K562 (cell line): ENCODE data around the gene PLCL2. TPM values are rescaled to one million over a fixed set of nuclear protein-coding genes. Genes with fewer than 3 reads are reported as not detected.

ENCODE experiments used
- ATAC-seq: fragments of 200-7000 bp; cut with Tn5 transposase; 3 replicates; pipeline ENCODE4 v1.9.1; 2020; ENCODE audit warnings: moderate library complexity
- BruUV-seq: library from RNA; stranded (reverse); fragments of 400-500 nt; replicated peaks from 2 replicates; lab custom pipeline; 2021; lab: Mats Ljungman, UMichigan
- CTCF ChIA-PET: fragments of 300-600 bp; formaldehyde crosslinking; extraction: SDS; loops from one replicate; lab custom pipeline; 2021; ENCODE audit warnings: low intra/inter-chr PET ratio; lab: Yijun Ruan, JAX
- POLR2A ChIA-PET: fragments of 300-600, 350-650 bp; sonication (Branson Sonifier 250); formaldehyde crosslinking; extraction: SDS; loops from one replicate; lab custom pipeline; 2021; ENCODE audit warnings: antibody characterized with exemption, inconsistent platforms; lab: Yijun Ruan, JAX
- DNase-seq, 4 experiments: peaks; one replicate each; pipeline versions ENCODE4 v3.0.0 to v3.0.0-alpha.2; 2011 to 2018; ENCODE audit warnings: low spot score in 3 of 4, mixed read lengths in 3 of 4; ENCODE audit errors: extremely low read depth in 1 of 4
- FAIRE-seq: peaks from 2 replicates; lab custom pipeline; 2011; peaks lifted over from hg19 to GRCh38; lab: Jason Lieb, UNC
- H2AFZ ChIP-seq: 2 replicates; pipeline ENCODE4 v1.6.0; 2011; ENCODE audit warnings: low read depth, low read length, control low read depth, inconsistent platforms
- H3K27ac ChIP-seq: fragments of 200-600 bp; 3 replicates; pipeline ENCODE4 v1.8.0; 2011; ENCODE audit warnings: low read depth, mild to moderate bottlenecking, control low read depth, inconsistent platforms, low read length, moderate library complexity, mixed read lengths; ENCODE audit errors: extremely low read depth
- H3K27me3 ChIP-seq, 2 experiments: fragments of 300-600 bp in 1 of 2; 2 replicates in 1 of 2; 3 replicates in 1 of 2; pipeline versions ENCODE4 v1.6.0 to v1.8.0; 2011; ENCODE audit warnings: inconsistent platforms in 2 of 2, low read length in 2 of 2, mild to moderate bottlenecking in 1 of 2, mixed read lengths in 1 of 2, moderate library complexity in 1 of 2; ENCODE audit not compliant: control insufficient read depth in 2 of 2, insufficient read depth in 2 of 2
- H3K36me3 ChIP-seq: fragments of 300-600 bp; 3 replicates; pipeline ENCODE4 v1.8.0; 2011; ENCODE audit warnings: mild to moderate bottlenecking, low read length, inconsistent platforms; ENCODE audit not compliant: control insufficient read depth, insufficient read depth
- H3K4me1 ChIP-seq, 2 experiments: fragments of 200-600 bp in 1 of 2; replicated peaks in 1 of 2; 2 replicates in 1 of 2; 3 replicates in 1 of 2; pipeline versions ENCODE4 v1.5.1 to v1.8.0; 2011; ENCODE audit warnings: inconsistent platforms in 2 of 2, low read length in 2 of 2, mild to moderate bottlenecking in 1 of 2, mixed read lengths in 1 of 2, moderate library complexity in 1 of 2; ENCODE audit not compliant: control insufficient read depth in 2 of 2, insufficient read depth in 2 of 2
- H3K4me2 ChIP-seq: 2 replicates; pipeline ENCODE4 v1.6.1; 2011; ENCODE audit warnings: low read length, control low read depth, inconsistent platforms, mixed read lengths; ENCODE audit not compliant: insufficient read depth
- H3K4me3 ChIP-seq: fragments of 200-600 bp; sonication (generic), shearing (Covaris generic); 2 replicates; pipeline ENCODE4 v1.5.1; 2016; ENCODE audit warnings: control low read depth, inconsistent platforms
- H3K79me2 ChIP-seq: fragments of 200-600 bp; 3 replicates; pipeline ENCODE4 v1.8.0; 2011; ENCODE audit warnings: low read length, inconsistent platforms; ENCODE audit not compliant: control insufficient read depth, insufficient read depth
- H3K9ac ChIP-seq, 2 experiments: 2 replicates each; pipeline versions ENCODE4 v1.6.0 to v1.6.1; 2011; ENCODE audit warnings: low read depth in 2 of 2, low read length in 2 of 2, control low read depth in 1 of 2, inconsistent platforms in 1 of 2, mild to moderate bottlenecking in 1 of 2, mixed read lengths in 1 of 2; ENCODE audit not compliant: insufficient read depth in 1 of 2
- H3K9me1 ChIP-seq: one replicate; pipeline ENCODE4 v1.6.0; 2011; ENCODE audit warnings: inconsistent platforms, mild to moderate bottlenecking, low read length, moderate library complexity; ENCODE audit not compliant: control insufficient read depth, insufficient read depth
- H3K9me3 ChIP-seq: replicated peaks from 2 replicates; pipeline ENCODE4 v1.5.1; 2011; ENCODE audit warnings: low read depth, low read length, inconsistent platforms; ENCODE audit not compliant: control insufficient read depth, insufficient read depth
- H4K20me1 ChIP-seq: replicated peaks from 2 replicates; pipeline ENCODE4 v1.6.1; 2011; ENCODE audit warnings: low read length, inconsistent platforms, mixed read lengths; ENCODE audit not compliant: control insufficient read depth, insufficient read depth
- ARNT ChIP-seq, 2 experiments: fragments of 450-650 bp; IDR thresholded peaks; 2 replicates each; pipeline ENCODE4 v1.6.1; 2016; ENCODE audit warnings: mild to moderate bottlenecking in 1 of 2
- KLF13 ChIP-seq: fragments of 450-650 bp; IDR thresholded peaks from 2 replicates; pipeline ENCODE4 v1.6.1; 2016; ENCODE audit warnings: missing genetic modification characterization, low read depth, mild to moderate bottlenecking, missing compliant biosample characterization, moderate library complexity, borderline replicate concordance
- MCM2 ChIP-seq: fragments of 450-650 bp; IDR thresholded peaks from 2 replicates; pipeline ENCODE4 v1.6.1; 2017; ENCODE audit warnings: low read depth, mild to moderate bottlenecking
- NCOR1 ChIP-seq: fragments of 450-650 bp; IDR thresholded peaks from 2 replicates; pipeline ENCODE4 v1.6.1; 2016; ENCODE audit warnings: mild to moderate bottlenecking, moderate library complexity
- PHF20 ChIP-seq: fragments of 450-650 bp; IDR thresholded peaks from 2 replicates; pipeline ENCODE4 v1.6.1; 2018; ENCODE audit not compliant: partially characterized antibody
- SETDB1 ChIP-seq: IDR thresholded peaks from one replicate; pipeline ENCODE4 v1.6.1; 2012; ENCODE audit warnings: low read length, control low read depth, inconsistent platforms
- SIN3A ChIP-seq, 2 experiments: fragments of 150-350 bp in 1 of 2; IDR thresholded peaks; 2 replicates each; pipeline ENCODE4 v1.6.1; 2011 to 2016; ENCODE audit warnings: borderline replicate concordance in 2 of 2, low read depth in 2 of 2, low read length in 2 of 2, mild to moderate bottlenecking in 2 of 2, moderate library complexity in 2 of 2; ENCODE audit not compliant: control insufficient read depth in 1 of 2
- ZNF324 ChIP-seq: fragments of 250-450 bp; sonication (Bioruptor Pico); IDR thresholded peaks from 2 replicates; pipeline ENCODE4 v1.4.0; 2020; ENCODE audit warnings: mild to moderate bottlenecking
- WGBS: fragments of 100-300 bp; shearing (Covaris generic); methylation state at CpG from one replicate; pipeline ENCODE4 v1.1.6; 2016; ENCODE audit warnings: low coverage, mixed read lengths; ENCODE audit not compliant: insufficient coverage; ENCODE audit errors: missing lambda C conversion rate; 5-methylcytosine and 5-hydroxymethylcytosine counted together
- in situ Hi-C: fragments of 300-500 bp; cut with MboI; formaldehyde crosslinking; loops from 4 replicates; pipeline ENCODE4 v1.15.0; 2018; ENCODE audit warnings: inconsistent platforms, mixed read lengths
- intact Hi-C: fragments of 100-400 bp; cut with micrococcal nuclease; formaldehyde crosslinking; loops from 2 replicates; pipeline ENCODE4 v1.14.2; 2022
- polyA plus RNA-seq, 8 experiments: library from polyadenylated mRNA; depleted of rRNA in 4 of 8; stranded (reverse) in 5 of 8; unstranded in 3 of 8; fragments of >200 nt; fragmentation: Nextera tagmentation in 2 of 8; fragmentation: Illumina TruSeq in 1 of 8; extraction: Ambion mirVana in 2 of 8; extraction: Trizol in 1 of 8; gene quantifications; 2 replicates each; pipeline versions ENCODE4 v1.2.1 to v1.2.3, GENCODE V29; 2011 to 2014; ENCODE audit warnings: inconsistent platforms in 1 of 8, missing spikeins in 1 of 8
- total RNA-seq, 7 experiments: library from RNA; depleted of rRNA in 6 of 7; stranded (reverse); fragments of >200 nt in 6 of 7; fragmentation: Illumina TruSeq in 2 of 7; extraction: Trizol in 2 of 7; gene quantifications; 2 replicates each; pipeline versions ENCODE4 v1.2.1 to v1.2.3, GENCODE V29; 2011 to 2021; ENCODE audit warnings: low replicate concordance in 1 of 7

PLCL2 gene
- total and polyA plus RNA-seq, 9 of the 15 experiments (the other 6 are each of a cell fraction or from before 2014, with no cell fraction given), result 0.03 to 0.18 (median 0.11) TPM; not detected in 2

DNA sequence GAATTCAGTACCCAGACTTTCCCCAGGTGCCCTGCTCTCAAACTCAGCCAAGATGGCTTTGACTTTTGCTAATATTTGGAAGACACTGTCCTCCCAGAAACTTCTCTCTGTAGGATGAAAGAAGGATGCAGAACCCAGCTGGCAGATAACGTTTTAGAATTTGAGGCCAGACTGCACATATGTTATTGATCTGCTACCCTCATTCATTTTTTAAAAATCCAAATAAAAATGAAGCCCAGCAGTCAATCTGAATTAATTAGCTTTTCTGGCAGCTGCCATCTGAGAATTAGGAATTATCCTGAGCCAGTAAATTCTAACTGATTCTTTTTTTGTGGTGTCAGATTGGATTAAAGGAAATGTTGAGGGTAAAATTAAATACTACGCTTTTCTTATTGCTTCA is 236.6 kb downstream of the PLCL2 start:
- intact Hi-C loops, result no loop called here
- no TSS peak for BruUV-seq
- Histone ChIP-seq H4K20me1 (no peaks in the 10 kb centered on the region; the same call in 1 of the 2 replicates), H3K36me3 (no peaks in the 10 kb centered on the region), H3K27me3 (peaks cover 0 to 5% of the 10 kb centered on the region in 2 experiments; a peak in 2 of 5 replicates), H3K9ac (no peak overlapping the region), H3K4me1 (no peaks in the 10 kb centered on the region), H3K4me3 (no peak overlapping the region), H3K4me2 (no peak overlapping the region), H3K79me2 (no peaks in the 10 kb centered on the region), H3K9me3 (no peaks in the 10 kb centered on the region), H2AFZ (no peak overlapping the region), H3K9me1 (no peaks in the 10 kb centered on the region), H3K27ac (no peak overlapping the region)
- in situ Hi-C loops, result no loop called here
- DNase-seq (no peak), FAIRE-seq (no peak), ATAC-seq (no peak)
- TF ChIP-seq MCM2 (no peak), ARNT (IDR thresholded peaks at IDR 0.05) (no peak), PHF20 (no peak), ZNF324 (CRISPR knock-in tag) (no peak)
- CTCF ChIA-PET, result no interaction called here
- 2% methylated on average over 2 of the region's 2 CpGs for WGBS
- POLR2A ChIA-PET, result no interaction called here

DNA sequence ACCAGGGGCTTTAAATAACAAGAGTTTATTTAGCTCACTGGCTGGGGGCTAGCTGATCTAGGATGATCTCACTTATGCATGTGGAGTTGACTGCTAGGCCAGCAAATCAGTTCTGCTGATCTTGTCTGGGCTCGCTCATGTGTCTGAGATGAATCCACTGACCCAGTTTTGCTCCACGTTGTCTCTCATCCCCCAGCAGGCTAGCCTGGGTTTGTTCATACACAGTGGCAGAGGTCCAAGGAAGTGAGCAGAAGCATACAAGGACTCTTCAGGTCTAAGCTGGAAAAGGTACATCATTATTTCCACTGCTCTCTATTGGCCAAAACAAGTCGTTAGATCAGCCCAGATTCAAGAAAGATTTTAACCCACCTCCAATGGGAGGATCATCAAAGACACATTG is 238.0 kb downstream of the PLCL2 start:
- Histone ChIP-seq H3K9me3 (no peaks in the 10 kb centered on the region), H3K4me2 (no peak overlapping the region), H3K79me2 (no peaks in the 10 kb centered on the region), H3K4me3 (no peak overlapping the region), H3K9me1 (no peaks in the 10 kb centered on the region), H2AFZ (no peak overlapping the region), H4K20me1 (no peaks in the 10 kb centered on the region; the same call in 1 of the 2 replicates), H3K36me3 (no peaks in the 10 kb centered on the region), H3K4me1 (no peaks in the 10 kb centered on the region), H3K9ac (no peak overlapping the region), H3K27me3 (no peaks in the 10 kb centered on the region), H3K27ac (no peak overlapping the region)
- BruUV-seq, result no TSS peak
- in situ Hi-C loops, result no loop called here
- intact Hi-C loops, result no loop called here
- ATAC-seq (no peak), DNase-seq (no peak), FAIRE-seq (no peak)
- TF ChIP-seq SIN3A (IDR thresholded peaks at IDR 0.05; ENCODE audit: borderline replicate concordance in 2 of 2, control insufficient read depth in 1 of 2, low read depth in 2 of 2, low read length in 2 of 2) (no peak), KLF13 (tag) (no peak), SETDB1 (no peak), NCOR1 (no peak)
- 3% methylated on average over 3 of the region's 3 CpGs for WGBS
- CTCF ChIA-PET, result no interaction called here
- POLR2A ChIA-PET, result interaction anchor here (0.6 to 1.1 kb wide), 3 partner anchors 9 to 29 kb away, joined by 3 to 4 read pairs (median 4); no protein-coding TSS in a partner anchor
